ENCODE data around the gene GON4L.
"Not testable (repeated sequence)": the region's sequence is repeated elsewhere in the genome, so short reads cannot be mapped to it uniquely, and the experiment has no call there.

DNA sequence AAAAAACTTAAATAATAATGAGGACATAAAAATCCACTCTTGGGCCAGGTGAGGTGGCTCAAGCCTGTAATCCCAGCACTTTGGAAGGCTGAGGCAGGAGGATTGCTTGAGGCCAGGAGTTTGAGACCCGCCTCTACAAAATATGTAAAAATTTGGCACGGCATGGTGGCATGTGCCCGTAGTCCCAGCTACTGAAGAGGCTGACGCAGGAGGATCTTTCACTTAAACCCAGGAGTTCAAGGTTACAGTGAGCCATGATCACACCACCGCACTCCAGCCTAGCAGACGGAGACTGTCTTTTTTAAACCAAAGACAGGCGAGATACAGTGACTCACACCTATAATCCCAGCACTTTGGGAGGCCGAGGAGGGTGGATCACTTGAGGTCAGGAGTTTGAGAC, 39.5 kb upstream of the GON4L start:
- TF ChIP-seq, protein P1, sequence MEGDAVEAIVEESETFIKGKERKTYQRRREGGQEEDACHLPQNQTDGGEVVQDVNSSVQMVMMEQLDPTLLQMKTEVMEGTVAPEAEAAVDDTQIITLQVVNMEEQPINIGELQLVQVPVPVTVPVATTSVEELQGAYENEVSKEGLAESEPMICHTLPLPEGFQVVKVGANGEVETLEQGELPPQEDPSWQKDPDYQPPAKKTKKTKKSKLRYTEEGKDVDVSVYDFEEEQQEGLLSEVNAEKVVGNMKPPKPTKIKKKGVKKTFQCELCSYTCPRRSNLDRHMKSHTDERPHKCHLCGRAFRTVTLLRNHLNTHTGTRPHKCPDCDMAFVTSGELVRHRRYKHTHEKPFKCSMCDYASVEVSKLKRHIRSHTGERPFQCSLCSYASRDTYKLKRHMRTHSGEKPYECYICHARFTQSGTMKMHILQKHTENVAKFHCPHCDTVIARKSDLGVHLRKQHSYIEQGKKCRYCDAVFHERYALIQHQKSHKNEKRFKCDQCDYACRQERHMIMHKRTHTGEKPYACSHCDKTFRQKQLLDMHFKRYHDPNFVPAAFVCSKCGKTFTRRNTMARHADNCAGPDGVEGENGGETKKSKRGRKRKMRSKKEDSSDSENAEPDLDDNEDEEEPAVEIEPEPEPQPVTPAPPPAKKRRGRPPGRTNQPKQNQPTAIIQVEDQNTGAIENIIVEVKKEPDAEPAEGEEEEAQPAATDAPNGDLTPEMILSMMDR (conservative IDR thresholded peaks at IDR 0.05; ENCODE audit: low read depth, low read length), result not testable (repeated sequence)
- not testable (repeated sequence) for TF ChIP-seq EZH2phosphoT487 (IDR thresholded peaks at IDR 0.05; ENCODE audit: borderline replicate concordance, low read length); EZH2 (IDR thresholded peaks at IDR 0.05; ENCODE audit: low read length, unreplicated experiment)

All from PC-3 (cell line).